Inflammatory macrophage treated with lipopolysaccharide for 4 hours (primary cell): ENCODE results near the gene TOP1.
A peak's percentile ranks its signal among the peaks of the same experiment; 100 is the strongest.
"Not testable (repeated sequence)": the region's sequence is repeated elsewhere in the genome, so short reads cannot be mapped to it uniquely, and the experiment has no call there.

Experiments used
- DNase-seq: peaks from one replicate; pipeline ENCODE4 v3.0.0-alpha.2; 2020

The TOP1 gene

GRCh38 chr20:41095110-41095969, 66.7 kb downstream of the TOP1 start:
- peak; percentile 55 for DNase-seq

GRCh38 chr20:41098703-41099250, 70.2 kb downstream of the TOP1 start:
- DNase-seq, result peak; percentile 29

- no peak for DNase-seq
Measured at GRCh38 chr20:41100001-41100480, 71.4 kb downstream of the TOP1 start.

GRCh38 chr20:41101660-41102059, 73.0 kb downstream of the TOP1 start:
- no peak for DNase-seq

GRCh38 chr20:41108531-41108930, 79.9 kb downstream of the TOP1 start:
- no peak for DNase-seq

- DNase-seq, result no peak
Measured at GRCh38 chr20:41110012-41110411, 81.4 kb downstream of the TOP1 start.

- no peak for DNase-seq
Measured at GRCh38 chr20:41110930-41111577, 82.4 kb downstream of the TOP1 start.

- DNase-seq, result peak; percentile 50
Measured at GRCh38 chr20:41111578-41111951, 82.9 kb downstream of the TOP1 start.

- no peak for DNase-seq
Measured at GRCh38 chr20:41116282-41116956, 87.8 kb downstream of the TOP1 start.

GRCh38 chr20:41118159-41118558, 89.5 kb downstream of the TOP1 start:
- DNase-seq, result not testable (repeated sequence)

- no peak for DNase-seq
Measured at GRCh38 chr20:41118632-41119031, 90.0 kb downstream of the TOP1 start.

GRCh38 chr20:41119614-41120561, 91.3 kb downstream of the TOP1 start:
- DNase-seq, result no peak

- DNase-seq, result no peak
Measured at GRCh38 chr20:41121399-41121798, 92.8 kb downstream of the TOP1 start.

- no peak for DNase-seq
Measured at GRCh38 chr20:41123631-41124030, 95.0 kb downstream of the TOP1 start.

- no peak for DNase-seq
Measured at GRCh38 chr20:41124451-41125094, 96.0 kb downstream of the TOP1 start.

GRCh38 chr20:41125530-41126457, 97.2 kb downstream of the TOP1 start:
- DNase-seq, result no peak

GRCh38 chr20:41126719-41127118, 98.1 kb downstream of the TOP1 start:
- DNase-seq, result no peak

GRCh38 chr20:41128317-41128716, 99.7 kb downstream of the TOP1 start:
- DNase-seq, result not testable (repeated sequence)

- DNase-seq, result no peak
Measured at GRCh38 chr20:41131594-41132387, 103.2 kb downstream of the TOP1 start.

- DNase-seq, result not testable (repeated sequence)
Measured at GRCh38 chr20:41132388-41132775, 103.8 kb downstream of the TOP1 start.
